ENCODE measurements around the gene PSMA8.

- TF ChIP-seq, protein P1, sequence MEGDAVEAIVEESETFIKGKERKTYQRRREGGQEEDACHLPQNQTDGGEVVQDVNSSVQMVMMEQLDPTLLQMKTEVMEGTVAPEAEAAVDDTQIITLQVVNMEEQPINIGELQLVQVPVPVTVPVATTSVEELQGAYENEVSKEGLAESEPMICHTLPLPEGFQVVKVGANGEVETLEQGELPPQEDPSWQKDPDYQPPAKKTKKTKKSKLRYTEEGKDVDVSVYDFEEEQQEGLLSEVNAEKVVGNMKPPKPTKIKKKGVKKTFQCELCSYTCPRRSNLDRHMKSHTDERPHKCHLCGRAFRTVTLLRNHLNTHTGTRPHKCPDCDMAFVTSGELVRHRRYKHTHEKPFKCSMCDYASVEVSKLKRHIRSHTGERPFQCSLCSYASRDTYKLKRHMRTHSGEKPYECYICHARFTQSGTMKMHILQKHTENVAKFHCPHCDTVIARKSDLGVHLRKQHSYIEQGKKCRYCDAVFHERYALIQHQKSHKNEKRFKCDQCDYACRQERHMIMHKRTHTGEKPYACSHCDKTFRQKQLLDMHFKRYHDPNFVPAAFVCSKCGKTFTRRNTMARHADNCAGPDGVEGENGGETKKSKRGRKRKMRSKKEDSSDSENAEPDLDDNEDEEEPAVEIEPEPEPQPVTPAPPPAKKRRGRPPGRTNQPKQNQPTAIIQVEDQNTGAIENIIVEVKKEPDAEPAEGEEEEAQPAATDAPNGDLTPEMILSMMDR (IDR thresholded peaks at IDR 0.05) = no peak
- no peak for TF ChIP-seq POLR2A (IDR thresholded peaks at IDR 0.05)
Observed at GRCh38 chr18:26133652-26134051, at the start of gene PSMA8.
